ENCODE results near the gene SLC5A4.
A peak's percentile ranks its signal among the peaks of the same experiment; 100 is the strongest.

SLC5A4 gene

GRCh38 chr22:32232191-32232830 is 22.8 kb downstream of the SLC5A4 start:
- DNase-seq: no peak

GRCh38 chr22:32226326-32227104 is 28.6 kb downstream of the SLC5A4 start:
- DNase-seq: no peak

GRCh38 chr22:32222991-32223390 is 32.2 kb downstream of the SLC5A4 start:
- DNase-seq: no peak

- no peak for DNase-seq
Measured at GRCh38 chr22:32219026-32219425, 36.1 kb downstream of the SLC5A4 start.

GRCh38 chr22:32218470-32218869 is 36.7 kb downstream of the SLC5A4 start:
- DNase-seq: no peak

- DNase-seq: no peak
Measured at GRCh38 chr22:32217465-32217864, 37.7 kb downstream of the SLC5A4 start.

- DNase-seq: no peak
Measured at GRCh38 chr22:32216911-32217310, 38.2 kb downstream of the SLC5A4 start.

GRCh38 chr22:32211011-32211410 is 44.1 kb downstream of the SLC5A4 start:
- DNase-seq: no peak

GRCh38 chr22:32208681-32209080 is 46.5 kb downstream of the SLC5A4 start:
- no peak for DNase-seq

- no peak for DNase-seq
Measured at GRCh38 chr22:32207971-32208480, 47.1 kb downstream of the SLC5A4 start.

GRCh38 chr22:32206774-32207758 is 48.1 kb downstream of the SLC5A4 start:
- no peak for DNase-seq

- DNase-seq: no peak
Measured at GRCh38 chr22:32205974-32206773, 49.0 kb downstream of the SLC5A4 start.

- peak; percentile 65 for DNase-seq
Measured at GRCh38 chr22:32204856-32205722, 50.1 kb downstream of the SLC5A4 start, which contains the start of gene RFPL2. RFPL2 (minus strand) TSS chr22:32205073; CDS start chr22:32202451, 2,622 bp downstream.

GRCh38 chr22:32204040-32204855 is 50.9 kb downstream of the SLC5A4 start:
- DNase-seq: peak; percentile 65

GRCh38 chr22:32203181-32204039 is 51.7 kb downstream of the SLC5A4 start:
- no peak for DNase-seq

GRCh38 chr22:32202539-32203180 is 52.5 kb downstream of the SLC5A4 start:
- DNase-seq: peak; percentile 56

GRCh38 chr22:32202161-32202538 is 53.0 kb downstream of the SLC5A4 start:
- no peak for DNase-seq

GRCh38 chr22:32200752-32201151 is 54.4 kb downstream of the SLC5A4 start:
- no peak for DNase-seq

GRCh38 chr22:32199961-32200360 is 55.2 kb downstream of the SLC5A4 start:
- DNase-seq: no peak

Measured in NCI-H524 treated with DMSO at 0.1 percent for 48 hours (cell line).